ENCODE results near the gene SMARCB1.

- TF ChIP-seq EZH2 (IDR thresholded peaks at IDR 0.05; ENCODE audit: low read depth, unreplicated experiment): no peak
- TF ChIP-seq, protein P1, sequence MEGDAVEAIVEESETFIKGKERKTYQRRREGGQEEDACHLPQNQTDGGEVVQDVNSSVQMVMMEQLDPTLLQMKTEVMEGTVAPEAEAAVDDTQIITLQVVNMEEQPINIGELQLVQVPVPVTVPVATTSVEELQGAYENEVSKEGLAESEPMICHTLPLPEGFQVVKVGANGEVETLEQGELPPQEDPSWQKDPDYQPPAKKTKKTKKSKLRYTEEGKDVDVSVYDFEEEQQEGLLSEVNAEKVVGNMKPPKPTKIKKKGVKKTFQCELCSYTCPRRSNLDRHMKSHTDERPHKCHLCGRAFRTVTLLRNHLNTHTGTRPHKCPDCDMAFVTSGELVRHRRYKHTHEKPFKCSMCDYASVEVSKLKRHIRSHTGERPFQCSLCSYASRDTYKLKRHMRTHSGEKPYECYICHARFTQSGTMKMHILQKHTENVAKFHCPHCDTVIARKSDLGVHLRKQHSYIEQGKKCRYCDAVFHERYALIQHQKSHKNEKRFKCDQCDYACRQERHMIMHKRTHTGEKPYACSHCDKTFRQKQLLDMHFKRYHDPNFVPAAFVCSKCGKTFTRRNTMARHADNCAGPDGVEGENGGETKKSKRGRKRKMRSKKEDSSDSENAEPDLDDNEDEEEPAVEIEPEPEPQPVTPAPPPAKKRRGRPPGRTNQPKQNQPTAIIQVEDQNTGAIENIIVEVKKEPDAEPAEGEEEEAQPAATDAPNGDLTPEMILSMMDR (conservative IDR thresholded peaks at IDR 0.05; ENCODE audit: low read depth in 2 of 2): no peak
- no peak for TF ChIP-seq POLR2AphosphoS5 (IDR thresholded peaks at IDR 0.05; ENCODE audit: low read depth)
- TF ChIP-seq CREB1 (CRISPR knock-in tag; IDR thresholded peaks at IDR 0.05; ENCODE audit: low read depth): no peak
- TF ChIP-seq EZH2phosphoT487 (IDR thresholded peaks at IDR 0.05; ENCODE audit: unreplicated experiment): no peak
- TF ChIP-seq, protein P2, sequence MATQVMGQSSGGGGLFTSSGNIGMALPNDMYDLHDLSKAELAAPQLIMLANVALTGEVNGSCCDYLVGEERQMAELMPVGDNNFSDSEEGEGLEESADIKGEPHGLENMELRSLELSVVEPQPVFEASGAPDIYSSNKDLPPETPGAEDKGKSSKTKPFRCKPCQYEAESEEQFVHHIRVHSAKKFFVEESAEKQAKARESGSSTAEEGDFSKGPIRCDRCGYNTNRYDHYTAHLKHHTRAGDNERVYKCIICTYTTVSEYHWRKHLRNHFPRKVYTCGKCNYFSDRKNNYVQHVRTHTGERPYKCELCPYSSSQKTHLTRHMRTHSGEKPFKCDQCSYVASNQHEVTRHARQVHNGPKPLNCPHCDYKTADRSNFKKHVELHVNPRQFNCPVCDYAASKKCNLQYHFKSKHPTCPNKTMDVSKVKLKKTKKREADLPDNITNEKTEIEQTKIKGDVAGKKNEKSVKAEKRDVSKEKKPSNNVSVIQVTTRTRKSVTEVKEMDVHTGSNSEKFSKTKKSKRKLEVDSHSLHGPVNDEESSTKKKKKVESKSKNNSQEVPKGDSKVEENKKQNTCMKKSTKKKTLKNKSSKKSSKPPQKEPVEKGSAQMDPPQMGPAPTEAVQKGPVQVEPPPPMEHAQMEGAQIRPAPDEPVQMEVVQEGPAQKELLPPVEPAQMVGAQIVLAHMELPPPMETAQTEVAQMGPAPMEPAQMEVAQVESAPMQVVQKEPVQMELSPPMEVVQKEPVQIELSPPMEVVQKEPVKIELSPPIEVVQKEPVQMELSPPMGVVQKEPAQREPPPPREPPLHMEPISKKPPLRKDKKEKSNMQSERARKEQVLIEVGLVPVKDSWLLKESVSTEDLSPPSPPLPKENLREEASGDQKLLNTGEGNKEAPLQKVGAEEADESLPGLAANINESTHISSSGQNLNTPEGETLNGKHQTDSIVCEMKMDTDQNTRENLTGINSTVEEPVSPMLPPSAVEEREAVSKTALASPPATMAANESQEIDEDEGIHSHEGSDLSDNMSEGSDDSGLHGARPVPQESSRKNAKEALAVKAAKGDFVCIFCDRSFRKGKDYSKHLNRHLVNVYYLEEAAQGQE (IDR thresholded peaks at IDR 0.05; ENCODE audit: unreplicated experiment): no peak
Observed at GRCh38 chr22:23801886-23802377, 15.2 kb downstream of the SMARCB1 start.

All from GM23338 (cell line).